OCI-LY1 (cell line): ENCODE data around the gene RTTN.

Experiments
- H2AFZ ChIP-seq: fragments of 200-600 bp; sonication (generic), shearing (Covaris generic); 2 replicates; pipeline ENCODE4 v1.6.0; 2014; ENCODE audit warnings: antibody characterized with exemption, mild to moderate bottlenecking, low read length
- H3F3A ChIP-seq: fragments of 200-600 bp; sonication (generic), shearing (Covaris generic); 2 replicates; pipeline ENCODE4 v1.6.0; 2014; ENCODE audit warnings: mild to moderate bottlenecking, antibody characterized with exemption, low read length, moderate library complexity; ENCODE audit not compliant: insufficient read depth
- H3K27ac ChIP-seq: fragments of 200-600 bp; sonication (generic); 2 replicates; pipeline ENCODE4 v1.5.1; 2014; ENCODE audit warnings: low read length, mixed run types, mild to moderate bottlenecking, low read depth; ENCODE audit not compliant: poor library complexity, severe bottlenecking
- H3K27me3 ChIP-seq: fragments of 200-600 bp; sonication (generic); 2 replicates; pipeline ENCODE4 v1.6.0; 2014; ENCODE audit warnings: antibody characterized with exemption, mild to moderate bottlenecking, low read length, moderate library complexity; ENCODE audit not compliant: insufficient read depth
- H3K36me3 ChIP-seq: fragments of 200-600 bp; sonication (generic); 2 replicates; pipeline ENCODE4 v1.6.1; 2014; ENCODE audit warnings: mild to moderate bottlenecking, antibody characterized with exemption, low read length, moderate library complexity, mixed read lengths; ENCODE audit not compliant: insufficient read depth
- H3K4me1 ChIP-seq: fragments of 200-600 bp; sonication (generic); 2 replicates; pipeline ENCODE4 v1.5.1; 2014; ENCODE audit warnings: mild to moderate bottlenecking, low read length, moderate library complexity; ENCODE audit not compliant: insufficient read depth, severe bottlenecking
- H3K4me2 ChIP-seq: fragments of 200-600 bp; sonication (generic), shearing (Covaris generic); 2 replicates; pipeline ENCODE4 v1.6.1; 2014; ENCODE audit warnings: low read length
- H3K4me3 ChIP-seq: fragments of 200-600 bp; sonication (generic); 2 replicates; pipeline ENCODE4 v1.5.1; 2014; ENCODE audit warnings: low read length, low read depth, mild to moderate bottlenecking, mixed read lengths; ENCODE audit not compliant: poor library complexity, severe bottlenecking
- H3K79me2 ChIP-seq: fragments of 200-600 bp; shearing (Covaris generic); 2 replicates; pipeline ENCODE4 v1.6.1; 2016; ENCODE audit warnings: mixed run types, low read length, mixed read lengths; ENCODE audit not compliant: insufficient read depth
- H3K9ac ChIP-seq: fragments of 200-600 bp; sonication (generic), shearing (Covaris generic); 2 replicates; pipeline ENCODE4 v1.6.1; 2014; ENCODE audit warnings: mild to moderate bottlenecking, low read length, mixed read lengths
- H3K9me2 ChIP-seq: fragments of 200-600 bp; sonication (generic), shearing (Covaris generic); 2 replicates; pipeline ENCODE4 v1.6.1; 2014; ENCODE audit warnings: low read depth, mild to moderate bottlenecking, low read length, mixed read lengths
- H3K9me3 ChIP-seq: fragments of 200-600 bp; shearing (Covaris generic); 2 replicates; pipeline ENCODE4 v1.6.1; 2014; ENCODE audit warnings: low read length, mixed read lengths
- H4K20me1 ChIP-seq: fragments of 200-600 bp; sonication (generic), shearing (Covaris generic); 2 replicates; pipeline ENCODE4 v1.6.0; 2016; ENCODE audit warnings: mild to moderate bottlenecking, low read length; ENCODE audit not compliant: insufficient read depth
- CTCF ChIP-seq: fragments of 200-600 bp; sonication (generic), shearing (Covaris generic); IDR thresholded peaks from 2 replicates; pipeline ENCODE4 v1.5.1; 2017; ENCODE audit warnings: mild to moderate bottlenecking, antibody characterized with exemption, low read length, moderate library complexity, mixed read lengths
- EZH2 ChIP-seq: fragments of 200-600 bp; sonication (generic), shearing (Covaris generic); IDR thresholded peaks from 2 replicates; pipeline ENCODE4 v1.8.0; 2017; ENCODE audit warnings: borderline replicate concordance, mixed run types, mild to moderate bottlenecking, antibody characterized with exemption, low read length, moderate library complexity, mixed read lengths

RTTN gene

GRCh38 chr18:70019991-70020390, 185.5 kb downstream of the RTTN start:
- Histone ChIP-seq H3K4me2 (no peak overlapping the region), H3K4me1 (no peaks in the 10 kb centered on the region), H3K27me3 (no peaks in the 10 kb centered on the region), H3K27ac (no peak overlapping the region), H3K4me3 (no peak overlapping the region), H4K20me1 (no peaks in the 10 kb centered on the region), H3K9me3 (no peaks in the 10 kb centered on the region), H3K9ac (no peak overlapping the region), H3F3A (no peaks in the 10 kb centered on the region), H3K36me3 (peaks cover 43% of the 10 kb centered on the region), H3K9me2 (no peaks in the 10 kb centered on the region), H3K79me2 (no peaks in the 10 kb centered on the region), H2AFZ (no peak overlapping the region)
- TF ChIP-seq CTCF (no peak), EZH2 (no peak)

- Histone ChIP-seq H3K4me1 (no peaks in the 10 kb centered on the region), H3K27me3 (no peaks in the 10 kb centered on the region), H2AFZ (no peak overlapping the region), H3K79me2 (no peaks in the 10 kb centered on the region), H3K9ac (no peak overlapping the region), H4K20me1 (no peaks in the 10 kb centered on the region), H3K9me2 (no peaks in the 10 kb centered on the region), H3F3A (no peaks in the 10 kb centered on the region), H3K4me3 (no peak overlapping the region), H3K9me3 (no peaks in the 10 kb centered on the region), H3K4me2 (no peak overlapping the region), H3K27ac (no peak overlapping the region), H3K36me3 (peaks cover 35% of the 10 kb centered on the region)
- TF ChIP-seq CTCF, result no peak
- TF ChIP-seq EZH2, result no peak
These were observed 186.4 kb downstream of the RTTN start for GRCh38 chr18:70019136-70019535.

GRCh38 chr18:70015127-70015526, 190.4 kb downstream of the RTTN start:
- Histone ChIP-seq H3K79me2 (no peaks in the 10 kb centered on the region), H3K4me2 (no peak overlapping the region), H3K36me3 (peaks cover 11% of the 10 kb centered on the region; the same call in 1 of the 2 replicates), H3K9ac (no peak overlapping the region), H3K9me2 (no peaks in the 10 kb centered on the region), H3K9me3 (no peaks in the 10 kb centered on the region), H3K4me1 (no peaks in the 10 kb centered on the region), H2AFZ (no peak overlapping the region), H3F3A (no peaks in the 10 kb centered on the region), H3K4me3 (no peak overlapping the region), H3K27ac (no peak overlapping the region), H4K20me1 (no peaks in the 10 kb centered on the region), H3K27me3 (no peaks in the 10 kb centered on the region)
- TF ChIP-seq CTCF, result no peak
- TF ChIP-seq EZH2, result no peak
